HG03103 (cell line): Measurements from ENCODE around the gene C6orf132.
"Not testable (repeated sequence)": the region's sequence is repeated elsewhere in the genome, so short reads cannot be mapped to it uniquely, and the experiment has no call there.

Experiments
- ATAC-seq: cut with Tn5 transposase; IDR thresholded peaks from one replicate; pipeline ENCODE4 v1.9.1; 2021; ENCODE audit warnings: low read depth; ENCODE audit not compliant: unreplicated experiment

The C6orf132 gene, protein sequence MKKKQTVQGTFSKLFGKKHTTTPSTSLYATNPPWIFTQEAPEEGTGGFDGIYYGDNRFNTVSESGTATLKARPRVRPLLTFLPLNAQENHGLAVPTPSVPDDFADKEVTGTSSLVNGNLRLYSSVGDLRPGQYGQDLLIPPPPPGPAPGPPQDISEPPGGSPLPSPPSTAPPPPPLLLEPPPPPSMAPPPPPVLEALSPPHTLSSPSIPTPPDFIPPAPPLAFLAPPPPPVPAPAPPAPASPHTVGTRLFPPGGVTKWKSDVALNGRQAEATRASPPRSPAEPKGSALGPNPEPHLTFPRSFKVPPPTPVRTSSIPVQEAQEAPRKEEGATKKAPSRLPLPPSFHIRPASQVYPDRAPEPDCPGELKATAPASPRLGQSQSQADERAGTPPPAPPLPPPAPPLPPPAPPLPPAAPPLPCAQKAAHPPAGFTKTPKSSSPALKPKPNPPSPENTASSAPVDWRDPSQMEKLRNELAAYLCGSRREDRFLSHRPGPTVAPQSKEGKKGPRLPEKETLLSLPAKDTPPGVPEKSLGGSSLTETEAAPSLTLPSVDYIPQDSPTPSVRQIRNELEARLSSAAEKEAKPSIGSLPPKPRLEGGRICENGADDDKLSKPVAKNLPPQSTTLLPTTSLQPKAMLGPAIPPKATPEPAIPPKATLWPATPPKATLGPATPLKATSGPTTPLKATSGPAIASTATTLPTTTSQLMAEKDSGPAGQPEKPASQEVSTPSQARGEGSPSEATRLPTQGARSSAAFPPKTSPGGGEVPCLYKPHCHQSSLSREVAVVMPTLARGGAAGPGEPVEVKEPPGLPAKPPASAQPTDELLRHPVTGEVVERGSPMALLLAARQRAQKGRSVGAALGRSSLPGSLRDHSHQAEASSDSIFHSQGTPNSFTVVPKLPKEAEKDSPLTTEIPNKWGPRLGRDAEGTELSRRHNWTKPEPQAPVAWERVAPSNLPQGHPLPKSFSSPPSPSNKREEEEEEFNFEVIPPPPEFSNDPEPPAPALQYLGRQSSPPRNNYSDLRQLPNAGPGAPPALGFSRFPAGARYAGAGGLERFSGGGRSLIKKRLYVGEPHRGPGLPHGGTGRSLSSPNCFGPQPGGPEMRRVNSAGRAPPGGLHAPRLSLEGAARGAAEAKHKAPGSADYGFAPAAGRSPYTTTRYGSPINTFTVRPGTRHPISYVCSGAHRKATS

DNA sequence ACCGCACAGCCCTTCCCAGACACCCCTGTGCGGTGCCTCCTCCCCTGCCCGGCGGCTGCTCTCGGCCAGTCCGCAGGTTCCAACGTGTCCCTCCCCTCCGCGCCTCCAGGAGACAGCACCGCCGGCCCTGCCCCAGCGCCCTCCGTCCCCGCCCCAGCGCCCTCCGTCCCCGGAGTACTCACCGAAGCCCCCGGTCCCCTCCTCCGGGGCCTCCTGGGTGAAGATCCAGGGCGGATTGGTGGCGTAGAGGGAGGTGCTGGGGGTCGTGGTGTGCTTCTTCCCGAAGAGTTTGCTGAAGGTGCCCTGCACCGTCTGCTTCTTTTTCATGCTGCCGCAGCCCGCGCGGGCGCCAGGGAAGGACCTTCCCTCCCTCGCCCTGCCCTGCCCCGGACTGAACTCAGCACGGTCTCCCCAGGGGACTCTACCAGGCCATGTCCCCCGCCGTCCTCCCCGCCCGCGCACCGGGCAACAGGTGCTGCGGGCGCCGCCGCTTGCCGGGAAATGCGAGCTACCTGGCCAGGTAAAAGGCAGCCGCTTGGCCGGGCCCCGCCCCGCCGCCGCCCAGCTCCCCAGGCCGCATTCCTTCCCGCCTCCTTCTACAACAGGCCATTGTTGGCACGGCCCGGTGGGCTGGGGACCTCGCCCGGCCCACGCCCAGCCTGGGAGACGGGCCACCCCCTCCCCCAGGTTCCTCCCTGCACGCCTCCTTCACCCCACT lies at the start of gene C6orf132:
Gene C6orf132, minus strand, starts transcription at position 503 of the 718 bp plus-strand sequence. Its CDS starts 176 bp downstream, at position 327.
- ATAC-seq: no peak

DNA sequence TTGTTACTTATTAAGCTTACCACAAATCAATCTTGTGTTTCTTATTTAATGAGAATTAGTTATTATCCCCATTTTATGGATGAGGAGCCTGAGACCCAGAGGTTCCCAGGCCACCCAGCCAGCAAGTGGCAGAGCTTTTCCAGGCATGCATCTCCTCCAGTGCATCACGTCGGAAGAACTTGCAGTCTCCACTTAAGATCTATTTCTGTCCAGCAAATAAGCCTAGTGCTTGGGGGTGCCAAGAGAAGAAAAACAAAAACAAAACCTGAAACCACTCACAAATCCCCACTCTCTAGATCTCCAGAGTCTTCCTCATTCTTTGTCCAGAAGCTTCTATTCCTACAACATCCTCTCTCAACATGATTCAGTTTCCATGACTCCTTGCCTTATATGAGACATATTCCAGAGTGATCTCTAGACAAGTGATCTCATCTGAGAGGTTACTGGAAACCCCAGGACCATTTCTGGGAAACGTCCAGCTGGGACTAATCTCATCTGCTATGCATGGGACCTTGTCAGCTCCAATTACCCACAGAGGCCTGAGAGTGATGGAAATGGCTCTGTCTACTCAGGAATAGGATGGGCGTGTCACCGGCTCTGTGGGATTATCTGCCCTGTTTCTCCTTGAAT lies 48.2 kb upstream of the C6orf132 start:
- ATAC-seq: no peak

DNA sequence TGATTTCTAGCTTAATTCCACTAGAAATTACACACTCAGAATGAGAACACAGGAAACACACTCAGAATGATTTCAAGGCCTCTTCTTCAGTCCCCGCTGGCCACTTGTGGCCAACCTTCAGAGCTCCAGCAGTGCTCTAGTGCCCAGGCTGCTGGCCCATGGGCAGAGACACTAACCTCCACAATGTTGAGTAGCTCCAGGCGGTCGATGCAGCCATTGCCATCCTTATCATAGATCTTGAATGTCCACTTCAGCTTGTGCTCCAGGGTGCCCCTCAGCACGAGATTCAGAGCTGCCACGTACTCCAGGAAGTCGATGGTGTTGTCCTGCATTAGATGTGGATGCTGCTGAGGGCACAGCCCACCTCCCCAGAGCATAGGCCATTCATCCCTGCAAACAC lies 46.0 kb upstream of the C6orf132 start:
- ATAC-seq: no peak

DNA sequence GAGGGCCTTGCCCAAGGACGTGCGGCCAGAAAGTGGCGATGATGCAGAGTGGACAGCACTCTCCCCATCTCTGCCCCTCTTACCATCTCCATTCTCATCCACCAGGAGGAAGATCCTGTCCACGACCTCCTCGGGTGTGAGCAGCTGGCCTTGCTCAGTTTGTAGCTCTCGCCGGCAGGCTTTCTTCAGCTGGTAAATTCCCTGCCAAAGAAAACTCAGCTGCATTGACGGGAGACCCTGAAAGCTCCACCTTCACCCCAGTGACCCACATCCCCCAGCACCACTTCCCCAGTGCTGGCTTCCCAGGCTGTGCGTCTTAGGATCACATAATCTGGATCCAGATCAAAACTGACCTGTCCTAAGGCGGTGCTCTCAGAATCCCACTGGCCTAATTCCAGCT lies 43.2 kb upstream of the C6orf132 start:
- ATAC-seq: no peak

DNA sequence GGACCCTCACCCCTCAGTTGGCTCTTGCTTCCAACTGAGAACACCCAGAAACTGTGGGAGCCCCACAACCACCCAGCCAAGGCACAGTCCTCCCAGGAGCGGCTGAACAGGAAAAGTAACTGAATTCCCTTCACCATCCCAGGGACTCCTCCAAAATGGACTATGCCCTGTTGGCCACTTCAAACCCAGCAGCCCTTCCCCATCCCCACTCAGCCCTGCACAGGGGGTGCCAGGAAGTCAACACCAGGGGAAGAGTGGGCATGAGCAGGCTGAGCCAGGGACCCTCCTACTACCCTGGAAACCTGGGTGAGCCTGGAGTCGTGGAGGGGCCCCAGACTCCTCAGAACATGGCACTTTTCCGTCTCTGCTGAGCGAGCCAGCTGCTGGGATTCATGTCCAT lies 42.1 kb upstream of the C6orf132 start:
- ATAC-seq: no peak

DNA sequence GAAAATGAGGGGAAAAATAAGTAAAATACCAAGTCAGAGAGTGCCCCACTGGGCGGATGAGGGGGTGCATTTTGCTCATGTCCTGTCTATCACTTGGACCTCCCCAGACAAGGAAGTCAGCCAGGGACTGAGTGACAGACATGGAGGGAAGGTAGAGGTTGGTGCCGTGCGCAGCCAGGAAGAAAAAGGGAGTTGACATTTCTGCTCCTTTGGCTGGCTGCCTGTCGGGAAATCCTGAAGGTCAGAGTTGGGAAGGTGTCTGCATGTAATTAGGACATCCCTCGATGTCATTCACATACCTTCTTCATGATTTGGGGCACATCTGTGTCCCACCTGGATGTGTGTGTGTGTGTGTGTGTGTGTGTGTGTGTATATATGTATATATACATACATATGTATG lies 39.7 kb upstream of the C6orf132 start:
- no peak for ATAC-seq

DNA sequence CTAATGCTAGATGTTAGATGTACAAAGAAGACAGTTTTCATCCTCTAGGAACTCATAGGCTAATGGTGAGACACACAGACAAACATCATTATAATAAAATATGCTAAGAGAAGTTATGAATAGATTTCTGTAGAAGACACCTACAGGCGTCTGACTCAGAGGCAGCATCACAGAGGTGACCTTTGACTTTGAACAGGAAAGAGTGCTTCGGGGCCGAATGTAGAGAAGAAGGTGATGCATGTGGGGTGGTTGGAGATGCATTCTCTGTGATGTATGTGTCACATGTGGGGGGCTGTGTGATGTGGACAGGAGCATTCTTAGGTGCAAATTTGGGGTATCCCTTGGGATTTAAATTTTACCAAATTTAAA lies 37.5 kb upstream of the C6orf132 start:
- ATAC-seq: no peak

DNA sequence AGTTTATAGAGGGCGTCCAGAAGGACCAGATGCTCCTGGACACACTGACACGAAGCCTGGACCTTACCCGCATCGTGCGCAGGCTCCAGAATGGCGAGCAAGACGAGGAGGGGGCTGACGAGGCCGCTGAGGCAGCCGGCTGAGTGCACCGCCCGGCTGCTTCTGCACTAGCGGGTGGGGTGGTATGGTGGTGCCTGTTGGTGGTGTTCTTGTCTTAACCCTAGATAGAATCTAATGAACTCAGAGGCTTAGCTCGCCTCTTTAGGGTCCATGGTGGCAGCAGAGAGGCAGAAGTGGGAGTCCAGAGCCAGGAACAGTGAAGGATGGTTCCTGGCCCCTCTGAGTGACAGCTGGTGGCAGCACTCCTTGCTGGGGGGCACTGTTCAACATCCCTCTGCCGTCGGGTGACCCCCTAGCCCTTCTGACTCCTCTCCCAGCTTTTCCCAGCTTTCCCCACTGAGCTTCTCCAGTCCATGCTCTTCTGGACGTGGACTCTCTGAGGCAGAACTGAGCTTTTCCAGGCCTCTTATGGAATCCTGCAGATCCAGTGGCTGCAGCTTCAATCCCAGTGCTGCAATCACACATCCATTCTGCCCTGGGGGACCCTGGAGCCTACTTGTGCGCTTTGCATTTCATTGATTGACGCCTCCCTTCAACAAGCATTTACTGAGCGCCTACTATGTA lies 37.0 kb upstream of the C6orf132 start:
- no peak for ATAC-seq

DNA sequence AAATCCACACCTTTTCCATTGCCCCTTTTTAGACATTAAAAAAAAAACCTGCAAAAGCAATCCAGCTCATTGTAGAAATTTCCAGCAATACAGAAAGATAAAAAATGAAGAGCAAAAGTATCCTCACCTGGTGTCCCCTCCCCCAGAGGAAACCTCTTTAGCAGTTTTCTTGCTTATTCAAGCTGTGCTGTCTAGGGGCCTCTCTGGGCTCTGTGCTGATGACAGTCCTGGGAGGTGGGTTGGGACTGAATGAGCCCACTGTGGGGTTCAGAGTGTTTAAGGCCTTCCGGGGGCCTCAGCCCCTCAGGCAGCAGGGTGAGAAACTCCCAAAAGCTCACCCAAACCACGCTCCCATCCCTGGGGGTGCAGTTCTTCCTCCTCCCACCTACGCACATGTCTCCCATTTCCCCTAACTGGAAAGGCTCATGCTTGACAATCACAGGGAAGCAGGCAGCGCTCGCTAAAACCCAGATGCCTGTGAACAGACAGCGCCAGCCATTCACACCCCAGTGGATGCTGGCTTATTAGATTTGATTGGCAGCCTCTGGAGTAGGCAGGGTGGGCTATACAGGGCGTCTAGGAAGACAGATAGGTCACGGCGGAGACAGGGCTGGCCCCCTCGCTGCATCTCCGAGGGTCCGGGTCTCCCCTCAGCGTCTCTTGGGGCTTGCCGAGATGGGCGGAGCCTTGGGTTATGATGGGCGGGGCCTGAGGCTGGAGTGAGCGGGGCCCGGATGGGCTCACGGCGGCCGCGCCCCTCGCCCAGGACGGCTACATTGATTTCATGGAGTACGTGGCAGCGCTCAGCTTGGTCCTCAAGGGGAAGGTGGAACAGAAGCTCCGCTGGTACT lies 35.3 kb upstream of the C6orf132 start:
- no peak for ATAC-seq

DNA sequence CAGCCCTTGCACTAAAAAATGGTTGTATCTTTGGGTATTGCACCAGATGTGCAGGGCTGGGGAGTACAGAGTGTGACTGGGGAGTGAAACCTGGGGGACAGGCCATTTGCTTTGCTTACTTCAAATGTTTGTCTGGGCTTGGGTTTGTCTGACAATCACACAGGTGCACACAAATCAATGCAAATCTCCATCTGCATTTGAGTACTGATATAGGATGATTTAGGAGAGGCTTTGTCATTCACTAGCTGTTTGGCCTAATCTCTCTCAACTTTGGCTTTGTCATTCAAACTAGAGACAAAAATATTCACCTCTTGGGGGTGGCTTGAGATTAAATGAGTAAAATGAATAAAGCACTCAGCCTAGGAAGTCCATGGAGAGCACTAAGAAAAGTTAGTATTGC lies 34.6 kb upstream of the C6orf132 start:
- ATAC-seq: no peak

DNA sequence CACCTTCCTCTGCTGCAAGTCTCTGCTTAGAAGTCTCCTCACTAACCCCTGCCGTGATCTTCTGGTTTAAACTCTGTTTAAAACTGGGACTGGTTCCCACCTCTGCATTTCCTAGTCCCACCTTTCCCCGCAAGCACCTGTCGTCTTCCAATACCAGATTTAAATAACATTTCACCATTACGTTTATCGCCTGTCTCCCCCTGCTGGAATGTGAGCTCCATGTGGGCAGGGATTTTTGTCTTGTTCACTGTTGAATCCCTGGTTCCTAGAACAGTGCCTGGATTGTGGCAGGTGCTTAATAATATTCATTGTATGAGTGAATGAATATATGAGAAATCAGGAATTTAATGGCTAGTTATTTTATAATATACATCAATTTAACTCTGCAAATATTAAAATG lies 33.4 kb upstream of the C6orf132 start:
- ATAC-seq: no peak

DNA sequence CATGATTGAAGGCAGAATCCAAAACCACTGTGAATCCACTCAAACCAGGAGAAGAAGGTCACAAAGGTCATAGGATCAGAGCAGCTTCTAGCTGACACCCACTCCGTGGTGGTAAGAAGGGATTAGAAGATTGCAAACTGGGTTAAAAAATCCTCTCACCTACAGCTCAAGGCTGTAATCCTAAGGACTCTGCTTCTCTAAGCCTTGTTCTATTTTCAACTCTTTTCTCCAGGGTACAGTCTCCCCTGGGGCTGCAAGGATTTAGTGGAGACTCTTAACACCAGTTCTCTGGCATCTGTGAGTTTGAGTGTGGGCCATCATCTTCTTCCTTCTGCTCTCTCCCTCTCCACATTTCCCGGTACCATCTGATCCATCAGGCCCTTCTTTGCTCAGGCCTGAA lies 30.7 kb upstream of the C6orf132 start, which contains the start of gene GUCA1A:
Gene GUCA1A, plus strand, starts transcription at position 264 of the 400 bp plus-strand sequence. CDS start 250 bp downstream, outside the sequence.
- no peak for ATAC-seq

DNA sequence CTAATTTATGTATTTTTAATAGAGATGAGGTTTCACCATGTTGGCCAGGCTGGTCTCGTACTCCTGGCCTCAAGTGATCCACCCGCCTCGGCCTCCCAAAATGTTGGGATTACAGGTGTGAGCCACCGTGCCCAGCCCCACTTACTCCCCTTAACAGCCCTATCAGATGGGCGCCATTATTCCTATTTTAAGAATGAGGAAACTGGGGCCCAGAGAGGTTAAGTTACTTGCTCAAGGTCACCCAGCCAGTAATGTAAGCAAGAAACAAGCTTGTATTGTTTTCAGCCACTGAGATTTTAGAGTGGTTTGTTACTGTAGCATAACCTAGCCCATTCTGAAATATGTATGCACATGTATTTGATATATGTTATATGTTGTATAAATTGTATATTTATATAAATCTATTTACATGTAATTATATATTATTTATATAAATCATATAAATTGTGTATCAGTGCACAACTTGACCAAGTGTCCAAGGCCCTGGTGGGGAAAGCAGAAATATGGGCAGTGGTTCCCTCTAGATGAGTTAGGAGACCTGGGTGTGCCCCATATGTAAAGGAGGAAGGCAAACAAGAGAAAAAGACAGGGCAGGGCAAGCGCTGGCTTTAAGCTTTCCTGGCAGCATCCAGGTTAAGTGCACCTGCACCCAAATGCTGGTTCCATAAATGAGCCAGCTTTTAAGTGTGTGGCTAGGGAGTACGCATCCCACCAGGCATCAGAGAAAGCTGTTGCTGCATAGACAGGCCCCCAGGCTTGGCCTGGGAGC lies 29.6 kb upstream of the C6orf132 start:
- no peak for ATAC-seq

DNA sequence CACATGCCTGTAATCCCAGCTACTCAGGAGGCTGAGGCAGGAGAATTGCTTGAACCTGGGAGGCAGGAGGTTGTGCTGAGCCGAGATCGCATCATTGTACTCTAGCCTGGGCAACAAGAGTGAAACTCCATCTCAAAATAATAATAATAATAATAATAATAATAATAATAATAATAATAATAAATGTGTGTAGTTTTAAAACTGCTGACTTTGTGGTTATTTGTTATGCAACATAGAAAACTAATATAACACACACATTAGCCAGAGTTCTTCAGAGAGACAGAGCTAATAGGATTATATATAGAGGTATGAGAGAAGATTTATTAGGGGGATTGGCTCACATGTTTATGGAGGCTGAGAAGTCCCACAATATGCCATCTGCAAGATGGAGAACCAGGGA lies 27.4 kb upstream of the C6orf132 start:
- not testable (repeated sequence) for ATAC-seq

DNA sequence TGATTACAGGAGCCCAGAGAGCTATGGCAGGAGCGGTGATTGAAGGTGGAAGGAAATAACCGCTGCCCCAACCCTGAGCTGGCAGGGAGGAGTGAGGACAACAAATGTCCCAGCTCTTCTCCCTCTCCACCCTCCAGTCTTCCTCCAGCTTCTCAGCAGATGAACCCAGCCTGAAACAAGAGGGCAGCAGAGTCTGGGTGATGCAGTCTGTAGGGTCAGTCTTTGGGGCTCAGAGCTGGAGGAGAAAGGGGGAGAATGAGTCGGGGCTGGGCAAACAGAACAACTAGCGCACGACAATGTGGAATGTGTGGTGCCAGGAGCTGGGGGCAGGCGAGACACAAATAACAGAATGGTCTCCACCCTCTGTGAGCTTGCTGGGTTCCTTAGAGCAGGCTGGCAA lies 26.2 kb upstream of the C6orf132 start:
- ATAC-seq: no peak

DNA sequence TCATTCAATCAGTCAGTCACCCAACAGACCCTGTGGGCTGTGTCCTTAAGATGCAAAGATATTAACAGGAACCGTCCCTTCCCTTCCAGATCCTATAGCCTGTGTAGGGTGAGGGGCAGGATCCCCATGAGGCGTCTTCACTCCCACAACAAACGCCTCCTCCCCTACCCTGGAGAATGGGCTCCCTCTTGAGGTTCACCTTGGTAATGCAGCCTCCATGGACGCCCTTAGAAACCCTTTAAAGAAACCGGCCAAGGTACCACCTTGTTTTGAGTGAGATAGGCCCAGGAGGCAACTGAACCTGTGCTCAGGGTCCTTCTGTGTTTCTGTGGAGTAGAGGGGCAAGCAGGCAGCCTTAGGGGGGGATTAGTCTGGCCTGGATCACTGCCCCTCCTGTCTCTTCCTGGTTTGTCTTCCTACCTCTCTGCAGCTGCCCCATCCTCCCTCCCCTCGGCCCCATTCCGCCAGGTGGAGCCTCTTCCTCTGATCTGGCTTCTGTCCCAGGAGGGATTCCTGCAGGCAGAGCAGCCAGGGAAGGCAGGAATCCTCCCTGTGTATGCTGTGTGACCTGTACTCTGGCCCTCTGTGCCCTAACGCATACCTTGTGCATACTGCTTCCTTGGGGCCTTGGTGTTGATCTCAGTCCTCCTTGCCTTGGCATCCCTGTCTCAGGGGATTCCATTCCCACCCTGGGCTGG lies 24.2 kb upstream of the C6orf132 start:
- no peak for ATAC-seq

DNA sequence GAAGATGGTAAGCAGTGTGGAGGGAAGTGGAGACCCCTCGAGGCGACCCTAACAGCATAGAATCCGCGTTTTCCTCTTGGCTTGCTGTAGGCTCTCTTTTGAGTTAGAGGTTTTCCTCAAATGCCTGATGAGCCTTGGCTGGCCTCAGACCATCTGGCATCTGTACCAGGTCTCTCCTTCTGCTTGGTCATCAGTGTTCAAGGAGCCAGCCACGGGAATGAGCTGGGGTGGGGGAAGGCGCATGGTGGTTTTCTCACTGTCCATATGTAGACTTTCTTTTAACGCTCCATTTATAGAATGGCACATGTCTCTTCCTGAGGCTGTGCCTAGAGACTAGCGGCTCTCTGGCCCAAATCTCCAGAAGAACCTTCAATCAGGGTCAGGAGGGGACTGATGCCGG lies 22.6 kb upstream of the C6orf132 start:
- ATAC-seq: no peak
